K562 (cell line): Measurements from ENCODE around the gene IDH1. TPM values are rescaled to one million over a fixed set of nuclear protein-coding genes. Genes with fewer than 3 reads are reported as not detected.

Experiments
- BACH1 ChIP-seq: fragments of 200-800 bp; sonication (Bioruptor generic); IDR thresholded peaks from 2 replicates; pipeline ENCODE4 v1.6.1; 2016; ENCODE audit warnings: missing genetic modification characterization, missing compliant biosample characterization
- CEBPG ChIP-seq, 3 experiments: fragments of 200-800 bp in 1 of 3; sonication (Bioruptor generic) in 1 of 3; sonication (generic) in 1 of 3; formaldehyde crosslinking in 1 of 3; IDR thresholded peaks in 2 of 3; conservative IDR thresholded peaks in 1 of 3; 2 replicates each; pipeline versions ENCODE4 v1.6.1 to v1.8.0; 2016 to 2022; ENCODE audit warnings: missing compliant biosample characterization in 2 of 3, missing genetic modification characterization in 2 of 3, mild to moderate bottlenecking in 1 of 3, missing genetic modification reagents in 1 of 3
- CHD4 ChIP-seq: fragments of 200-600 bp; sonication (generic); IDR thresholded peaks from 3 replicates; pipeline ENCODE4 v1.6.1; 2012; ENCODE audit warnings: low read depth, mild to moderate bottlenecking, mixed read lengths, low read length, inconsistent platforms; ENCODE audit not compliant: insufficient read depth, insufficient replicate concordance, poor library complexity, severe bottlenecking
- DMBX1 ChIP-seq: fragments of 250-450 bp; sonication (Bioruptor Pico); IDR thresholded peaks from 2 replicates; pipeline ENCODE4 v1.8.0; 2022; ENCODE audit warnings: inconsistent platforms, mild to moderate bottlenecking, moderate library complexity, borderline replicate concordance
- ESRRA ChIP-seq: fragments of 450-650 bp; IDR thresholded peaks from 2 replicates; pipeline ENCODE4 v1.6.1; 2014; ENCODE audit warnings: low read depth, mild to moderate bottlenecking, moderate library complexity, borderline replicate concordance
- ETV5 ChIP-seq: sonication (generic); formaldehyde crosslinking; IDR thresholded peaks from 2 replicates; pipeline ENCODE4 v1.4.0; 2020; ENCODE audit warnings: low read depth, mild to moderate bottlenecking, missing genetic modification reagents
- FOS ChIP-seq: IDR thresholded peaks from 3 replicates; pipeline ENCODE4 v1.6.1; 2011; ENCODE audit not compliant: insufficient read length; ENCODE audit errors: extremely low read depth
- GABPB1 ChIP-seq: sonication (generic); formaldehyde crosslinking; IDR thresholded peaks from 2 replicates; pipeline ENCODE4 v1.8.0; 2022; ENCODE audit warnings: mild to moderate bottlenecking, missing genetic modification reagents
- GABPB2 ChIP-seq: fragments of 250-450 bp; sonication (Bioruptor Pico); conservative IDR thresholded peaks from 2 replicates; pipeline ENCODE4 v1.5.1; 2021; ENCODE audit warnings: mild to moderate bottlenecking
- GATA2 ChIP-seq: sonication (generic); formaldehyde crosslinking; IDR thresholded peaks from 2 replicates; pipeline ENCODE4 v1.4.0; 2020; ENCODE audit warnings: mild to moderate bottlenecking, missing genetic modification reagents
- JUND ChIP-seq, 2 experiments: IDR thresholded peaks; 2 replicates in 1 of 2; 3 replicates in 1 of 2; pipeline ENCODE4 v1.6.1; 2011; ENCODE audit warnings: borderline replicate concordance in 2 of 2, low read depth in 2 of 2, low read length in 2 of 2, improper control_type of control experiment in 1 of 2, missing biosample characterization in 1 of 2, missing genetic modification characterization in 1 of 2, missing genetic modification reagents in 1 of 2
- NEUROD1 ChIP-seq: fragments of 150-350 bp; IDR thresholded peaks from 2 replicates; pipeline ENCODE4 v1.6.1; 2014; ENCODE audit warnings: borderline replicate concordance, low read length, low read depth; ENCODE audit not compliant: partially characterized antibody
- STAT5B ChIP-seq: fragments of 250-450 bp; sonication (Bioruptor Pico); IDR thresholded peaks from 2 replicates; pipeline ENCODE4 v1.8.0; 2021; ENCODE audit warnings: mild to moderate bottlenecking, inconsistent platforms
- ZEB2 ChIP-seq: fragments of 450-650 bp; IDR thresholded peaks from 2 replicates; pipeline ENCODE4 v1.6.1; 2016
- ZNF12 ChIP-seq: sonication (generic); formaldehyde crosslinking; IDR thresholded peaks from 2 replicates; pipeline ENCODE4 v1.4.0; 2020; ENCODE audit warnings: mild to moderate bottlenecking, missing genetic modification reagents
- ZNF280B ChIP-seq: fragments of 250-450 bp; sonication (Bioruptor Pico); IDR thresholded peaks from 2 replicates; pipeline ENCODE4 v1.5.1; 2021; ENCODE audit warnings: mild to moderate bottlenecking
- ZNF75A ChIP-seq: fragments of 450-650 bp; formaldehyde crosslinking; IDR thresholded peaks from 2 replicates; pipeline ENCODE4 v1.4.0; 2020; ENCODE audit warnings: mild to moderate bottlenecking
- polyA plus RNA-seq, 8 experiments: library from polyadenylated mRNA; depleted of rRNA in 4 of 8; stranded (reverse) in 5 of 8; unstranded in 3 of 8; fragments of >200 nt; fragmentation: Nextera tagmentation in 2 of 8; fragmentation: Illumina TruSeq in 1 of 8; extraction: Ambion mirVana in 2 of 8; extraction: Trizol in 1 of 8; gene quantifications; 2 replicates each; pipeline versions ENCODE4 v1.2.1 to v1.2.3, GENCODE V29; 2011 to 2014; ENCODE audit warnings: inconsistent platforms in 1 of 8, missing spikeins in 1 of 8
- total RNA-seq, 7 experiments: library from RNA; depleted of rRNA in 6 of 7; stranded (reverse); fragments of >200 nt in 6 of 7; fragmentation: Illumina TruSeq in 2 of 7; extraction: Trizol in 2 of 7; gene quantifications; 2 replicates each; pipeline versions ENCODE4 v1.2.1 to v1.2.3, GENCODE V29; 2011 to 2021; ENCODE audit warnings: low replicate concordance in 1 of 7
- TF ChIP-seq, protein P1 (sequence below), 2 experiments: IDR thresholded peaks in 1 of 2; conservative IDR thresholded peaks in 1 of 2; 2 replicates each; pipeline ENCODE4 v1.6.1; 2016; ENCODE audit warnings: low read depth in 2 of 2, mild to moderate bottlenecking in 1 of 2, missing compliant biosample characterization in 1 of 2, missing genetic modification characterization in 1 of 2, moderate library complexity in 1 of 2
- TF ChIP-seq, protein P2 (sequence below), 2 experiments: fragments of 450-650 bp; conservative IDR thresholded peaks; 2 replicates each; pipeline ENCODE4 v1.6.1; 2017; ENCODE audit warnings: mild to moderate bottlenecking in 2 of 2, moderate library complexity in 2 of 2

IDH1 gene
- total and polyA plus RNA-seq, 9 of the 15 experiments (the other 6 are each of a cell fraction or from before 2014, with no cell fraction given), result 61.9 to 194 (median 101) TPM

DNA sequence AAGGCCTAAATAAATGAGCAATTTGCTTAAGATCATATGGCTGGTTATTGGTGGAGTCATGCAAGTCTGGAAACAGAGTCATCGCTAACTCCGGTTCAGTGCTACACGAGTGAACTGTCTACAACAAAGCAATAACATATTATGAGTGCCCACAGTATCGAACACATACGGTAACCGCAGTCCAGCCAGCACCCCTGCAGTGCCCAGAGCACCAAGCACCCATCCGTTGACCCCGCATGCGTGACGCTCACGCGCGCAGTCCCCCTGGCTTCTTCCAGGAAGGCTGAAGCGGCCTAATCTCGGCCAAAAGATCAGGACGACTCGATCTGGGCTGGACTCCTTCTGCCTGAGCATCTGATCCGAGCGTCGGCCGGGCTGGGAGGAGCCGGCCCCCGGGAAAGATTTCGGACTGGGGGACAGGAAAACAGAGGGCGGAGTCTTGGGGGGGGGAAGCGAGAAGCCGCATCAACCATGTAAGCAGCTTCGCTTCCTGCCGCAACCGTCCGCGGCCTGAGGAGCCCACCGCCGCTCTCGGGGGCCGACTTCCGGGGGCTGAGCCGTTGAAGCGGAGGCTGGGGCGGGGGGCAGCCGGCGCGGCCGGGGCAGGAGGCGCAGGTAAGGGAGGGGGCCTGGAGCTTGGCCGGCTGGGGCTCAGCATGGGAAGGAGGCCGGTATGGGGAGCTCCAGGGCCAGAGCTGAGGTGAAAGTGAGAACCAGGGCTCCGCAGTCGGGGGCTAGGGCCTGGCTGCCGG is 11.1 kb upstream of the IDH1 start, which contains the start of gene PIKFYVE (continued):
- TF ChIP-seq, protein P1, sequence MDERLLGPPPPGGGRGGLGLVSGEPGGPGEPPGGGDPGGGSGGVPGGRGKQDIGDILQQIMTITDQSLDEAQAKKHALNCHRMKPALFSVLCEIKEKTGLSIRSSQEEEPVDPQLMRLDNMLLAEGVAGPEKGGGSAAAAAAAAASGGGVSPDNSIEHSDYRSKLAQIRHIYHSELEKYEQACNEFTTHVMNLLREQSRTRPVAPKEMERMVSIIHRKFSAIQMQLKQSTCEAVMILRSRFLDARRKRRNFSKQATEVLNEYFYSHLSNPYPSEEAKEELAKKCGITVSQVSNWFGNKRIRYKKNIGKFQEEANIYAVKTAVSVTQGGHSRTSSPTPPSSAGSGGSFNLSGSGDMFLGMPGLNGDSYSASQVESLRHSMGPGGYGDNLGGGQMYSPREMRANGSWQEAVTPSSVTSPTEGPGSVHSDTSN (CRISPR knock-in tag; IDR thresholded peaks at IDR 0.05; ENCODE audit: low read depth), result no peak
- TF ChIP-seq, protein P1 (tag; conservative IDR thresholded peaks at IDR 0.05; ENCODE audit: low read depth), result no peak
- TF ChIP-seq STAT5B (CRISPR knock-in tag), result no peak
- peak; percentile 61; the same call in 1 of the 2 replicates for TF ChIP-seq GABPB1 (CRISPR knock-in tag)
- peak; percentile 44 for TF ChIP-seq NEUROD1
- no peak for TF ChIP-seq ZNF280B
- peak; percentile 46; the same call in 1 of the 2 replicates for TF ChIP-seq ZEB2
- TF ChIP-seq JUND (IDR thresholded peaks at IDR 0.05; ENCODE audit: borderline replicate concordance, low read depth, low read length), result peak; percentile 35; the same call in 1 of the 2 replicates
- peak; percentile 58; the same call in 1 of the 3 replicates for TF ChIP-seq JUND (tag; IDR thresholded peaks at IDR 0.05; ENCODE audit: borderline replicate concordance, low read depth, low read length)
- peak; percentile 43; the same call in 1 of the 2 replicates for TF ChIP-seq ETV5 (CRISPR knock-in tag)
- TF ChIP-seq ZNF12 (CRISPR knock-in tag), result no peak
- TF ChIP-seq CEBPG (CRISPR knock-in tag; IDR thresholded peaks at IDR 0.05), result no peak
- no peak for TF ChIP-seq CEBPG (tag; conservative IDR thresholded peaks at IDR 0.05 in 1 of 2, IDR thresholded peaks at IDR 0.05 in 1 of 2)
- no peak for TF ChIP-seq GABPB2 (CRISPR knock-in tag)
- no peak for TF ChIP-seq ZNF75A (CRISPR knock-in tag)
- 0 out of 2 replicates have a peak, but pooled peaks have one; percentile 36 for TF ChIP-seq BACH1
- no peak for TF ChIP-seq FOS
- TF ChIP-seq CHD4, result no peak
- TF ChIP-seq DMBX1 (CRISPR knock-in tag), result no peak
- peak; percentile 91 for TF ChIP-seq GATA2
- TF ChIP-seq, protein P2, sequence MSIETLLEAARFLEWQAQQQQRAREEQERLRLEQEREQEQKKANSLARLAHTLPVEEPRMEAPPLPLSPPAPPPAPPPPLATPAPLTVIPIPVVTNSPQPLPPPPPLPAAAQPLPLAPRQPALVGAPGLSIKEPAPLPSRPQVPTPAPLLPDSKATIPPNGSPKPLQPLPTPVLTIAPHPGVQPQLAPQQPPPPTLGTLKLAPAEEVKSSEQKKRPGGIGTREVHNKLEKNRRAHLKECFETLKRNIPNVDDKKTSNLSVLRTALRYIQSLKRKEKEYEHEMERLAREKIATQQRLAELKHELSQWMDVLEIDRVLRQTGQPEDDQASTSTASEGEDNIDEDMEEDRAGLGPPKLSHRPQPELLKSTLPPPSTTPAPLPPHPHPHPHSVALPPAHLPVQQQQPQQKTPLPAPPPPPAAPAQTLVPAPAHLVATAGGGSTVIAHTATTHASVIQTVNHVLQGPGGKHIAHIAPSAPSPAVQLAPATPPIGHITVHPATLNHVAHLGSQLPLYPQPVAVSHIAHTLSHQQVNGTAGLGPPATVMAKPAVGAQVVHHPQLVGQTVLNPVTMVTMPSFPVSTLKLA (conservative IDR thresholded peaks at IDR 0.05), result peak; percentile 76 to 81
- TF ChIP-seq ESRRA, result peak; percentile 62; the same call in 1 of the 2 replicates
